HG03460 (cell line): ENCODE data around the gene NTSR2.
"Not testable (repeated sequence)": the region's sequence is repeated elsewhere in the genome, so short reads cannot be mapped to it uniquely, and the experiment has no call there.

Source experiments
- ATAC-seq: cut with Tn5 transposase; IDR thresholded peaks from one replicate; pipeline ENCODE4 v1.9.1; 2021; ENCODE audit not compliant: unreplicated experiment

Gene NTSR2

GRCh38 chr2:11679486-11680181 is 9.6 kb upstream of the NTSR2 start:
- no peak for ATAC-seq

- ATAC-seq, result no peak
Observed at GRCh38 chr2:11679016-11679415, 9.0 kb upstream of the NTSR2 start.

GRCh38 chr2:11678306-11678960 is 8.4 kb upstream of the NTSR2 start:
- no peak for ATAC-seq

GRCh38 chr2:11677136-11678055 is 7.4 kb upstream of the NTSR2 start:
- ATAC-seq, result no peak

GRCh38 chr2:11676640-11677039 is 6.6 kb upstream of the NTSR2 start:
- no peak for ATAC-seq

- no peak for ATAC-seq
Observed at GRCh38 chr2:11675423-11676112, 5.6 kb upstream of the NTSR2 start.

GRCh38 chr2:11674983-11675382 is 5.0 kb upstream of the NTSR2 start:
- ATAC-seq, result no peak

- no peak for ATAC-seq
Observed at GRCh38 chr2:11672407-11672806, 2.4 kb upstream of the NTSR2 start.

- no peak for ATAC-seq
Observed at GRCh38 chr2:11667866-11668637, 1.9 kb downstream of the NTSR2 start.

- no peak for ATAC-seq
Observed at GRCh38 chr2:11667194-11667593, 2.8 kb downstream of the NTSR2 start.

GRCh38 chr2:11665510-11666362 is 4.3 kb downstream of the NTSR2 start:
- ATAC-seq, result no peak

GRCh38 chr2:11665028-11665427 is 5.0 kb downstream of the NTSR2 start:
- no peak for ATAC-seq

GRCh38 chr2:11663427-11663826 is 6.6 kb downstream of the NTSR2 start:
- ATAC-seq, result no peak

- no peak for ATAC-seq
Observed at GRCh38 chr2:11662882-11663281, 7.1 kb downstream of the NTSR2 start.

GRCh38 chr2:11661891-11662435 is 8.0 kb downstream of the NTSR2 start:
- ATAC-seq, result no peak

- not testable (repeated sequence) for ATAC-seq
Observed at GRCh38 chr2:11660396-11660795, 9.6 kb downstream of the NTSR2 start.

GRCh38 chr2:11659851-11660250 is 10.1 kb downstream of the NTSR2 start:
- no peak for ATAC-seq

GRCh38 chr2:11659115-11659475 is 10.9 kb downstream of the NTSR2 start:
- ATAC-seq, result no peak
